ENCODE results near the gene PEX5L.
"Not testable (repeated sequence)": the region's sequence is repeated elsewhere in the genome, so short reads cannot be mapped to it uniquely, and the experiment has no call there.

PEX5L gene

DNA sequence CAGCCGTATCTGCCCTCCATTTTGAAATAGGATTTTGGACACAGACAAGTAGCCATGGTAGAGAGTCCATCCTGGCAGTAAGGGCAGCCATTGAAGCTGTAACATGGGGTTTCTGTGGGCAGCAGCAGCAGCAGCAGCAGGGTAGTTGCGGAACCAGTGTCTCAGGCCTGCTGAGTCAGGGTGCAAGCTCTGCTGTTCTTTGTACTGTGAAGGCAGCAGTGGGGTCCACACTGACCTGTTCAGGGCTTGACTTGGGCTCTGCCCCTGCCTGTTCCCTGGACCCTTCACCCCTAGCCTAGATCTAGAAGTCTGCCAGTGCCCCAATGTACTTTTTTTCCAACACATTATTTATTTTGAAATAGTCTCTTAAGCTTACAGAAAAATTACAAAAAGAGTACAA, 9.7 kb downstream of the PEX5L start:
- H3K4me3 ChIP-seq (ENCODE audit: low read depth, low read length) = no peak overlapping the region
- DNase-seq (ENCODE audit: low read depth) = no peak
- TF ChIP-seq POLR2A (IDR thresholded peaks at IDR 0.05; ENCODE audit: extremely low read depth, insufficient read length) = no peak
- no peak for TF ChIP-seq MYC (IDR thresholded peaks at IDR 0.05; ENCODE audit: low read depth, low read length)
- TF ChIP-seq, protein P1, sequence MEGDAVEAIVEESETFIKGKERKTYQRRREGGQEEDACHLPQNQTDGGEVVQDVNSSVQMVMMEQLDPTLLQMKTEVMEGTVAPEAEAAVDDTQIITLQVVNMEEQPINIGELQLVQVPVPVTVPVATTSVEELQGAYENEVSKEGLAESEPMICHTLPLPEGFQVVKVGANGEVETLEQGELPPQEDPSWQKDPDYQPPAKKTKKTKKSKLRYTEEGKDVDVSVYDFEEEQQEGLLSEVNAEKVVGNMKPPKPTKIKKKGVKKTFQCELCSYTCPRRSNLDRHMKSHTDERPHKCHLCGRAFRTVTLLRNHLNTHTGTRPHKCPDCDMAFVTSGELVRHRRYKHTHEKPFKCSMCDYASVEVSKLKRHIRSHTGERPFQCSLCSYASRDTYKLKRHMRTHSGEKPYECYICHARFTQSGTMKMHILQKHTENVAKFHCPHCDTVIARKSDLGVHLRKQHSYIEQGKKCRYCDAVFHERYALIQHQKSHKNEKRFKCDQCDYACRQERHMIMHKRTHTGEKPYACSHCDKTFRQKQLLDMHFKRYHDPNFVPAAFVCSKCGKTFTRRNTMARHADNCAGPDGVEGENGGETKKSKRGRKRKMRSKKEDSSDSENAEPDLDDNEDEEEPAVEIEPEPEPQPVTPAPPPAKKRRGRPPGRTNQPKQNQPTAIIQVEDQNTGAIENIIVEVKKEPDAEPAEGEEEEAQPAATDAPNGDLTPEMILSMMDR (IDR thresholded peaks at IDR 0.05; ENCODE audit: low read depth, low read length) = no peak

DNA sequence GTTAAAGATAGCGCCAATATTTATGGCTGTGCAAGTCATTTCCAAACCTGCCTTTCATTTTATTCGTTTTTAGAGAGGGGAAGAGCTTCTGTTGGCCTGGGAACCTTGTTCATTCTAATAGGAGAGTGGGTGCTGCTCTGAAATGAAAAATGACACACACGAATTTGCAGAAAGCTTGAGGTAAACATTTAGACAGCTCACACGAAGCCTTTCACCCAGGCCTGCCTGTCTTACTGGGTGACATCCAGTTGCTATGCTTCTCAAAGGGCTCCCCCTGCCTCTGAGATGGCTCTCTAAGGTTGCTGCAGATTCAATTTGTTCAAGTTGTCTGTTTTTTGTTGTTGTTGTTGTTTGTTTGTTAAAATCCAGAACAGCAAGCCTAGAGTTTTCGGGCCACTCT, 18.2 kb downstream of the PEX5L start:
- H3K4me3 ChIP-seq (ENCODE audit: low read depth, low read length) = no peak overlapping the region
- TF ChIP-seq, protein P1 (IDR thresholded peaks at IDR 0.05; ENCODE audit: low read depth, low read length) = no peak
- TF ChIP-seq POLR2A (IDR thresholded peaks at IDR 0.05; ENCODE audit: extremely low read depth, insufficient read length) (no peak), MYC (IDR thresholded peaks at IDR 0.05; ENCODE audit: low read depth, low read length) (no peak)
- TF ChIP-seq, protein P2, sequence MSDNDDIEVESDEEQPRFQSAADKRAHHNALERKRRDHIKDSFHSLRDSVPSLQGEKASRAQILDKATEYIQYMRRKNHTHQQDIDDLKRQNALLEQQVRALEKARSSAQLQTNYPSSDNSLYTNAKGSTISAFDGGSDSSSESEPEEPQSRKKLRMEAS (IDR thresholded peaks at IDR 0.05; ENCODE audit: low read depth, low read length) = no peak
- no peak for DNase-seq (ENCODE audit: low read depth)

DNA sequence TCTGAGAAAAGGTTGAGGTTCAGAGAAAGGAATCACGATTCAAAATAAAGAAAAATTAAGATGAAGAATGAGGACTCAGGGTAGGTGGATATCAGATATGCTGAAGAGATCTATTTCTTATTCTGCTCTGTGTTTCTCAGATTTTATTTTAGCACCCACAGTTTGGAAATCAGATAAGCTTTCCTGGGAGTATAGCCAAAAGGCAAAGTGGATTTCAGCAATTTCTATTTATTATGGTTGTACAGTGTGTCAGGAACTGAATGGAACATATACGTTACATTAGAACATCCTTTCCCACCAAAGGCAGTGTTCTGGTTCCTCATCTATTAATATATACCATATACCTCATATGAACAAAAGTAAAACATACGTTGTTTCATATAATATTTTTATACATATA, 18.9 kb downstream of the PEX5L start:
- TF ChIP-seq, protein P2 (IDR thresholded peaks at IDR 0.05; ENCODE audit: low read depth, low read length) = no peak
- TF ChIP-seq POLR2A (IDR thresholded peaks at IDR 0.05; ENCODE audit: extremely low read depth, insufficient read length) = no peak
- no peak for TF ChIP-seq MYC (IDR thresholded peaks at IDR 0.05; ENCODE audit: low read depth, low read length)
- TF ChIP-seq, protein P1 (IDR thresholded peaks at IDR 0.05; ENCODE audit: low read depth, low read length) = no peak
- DNase-seq (ENCODE audit: low read depth) = no peak
- no peak overlapping the region for H3K4me3 ChIP-seq (ENCODE audit: low read depth, low read length)

DNA sequence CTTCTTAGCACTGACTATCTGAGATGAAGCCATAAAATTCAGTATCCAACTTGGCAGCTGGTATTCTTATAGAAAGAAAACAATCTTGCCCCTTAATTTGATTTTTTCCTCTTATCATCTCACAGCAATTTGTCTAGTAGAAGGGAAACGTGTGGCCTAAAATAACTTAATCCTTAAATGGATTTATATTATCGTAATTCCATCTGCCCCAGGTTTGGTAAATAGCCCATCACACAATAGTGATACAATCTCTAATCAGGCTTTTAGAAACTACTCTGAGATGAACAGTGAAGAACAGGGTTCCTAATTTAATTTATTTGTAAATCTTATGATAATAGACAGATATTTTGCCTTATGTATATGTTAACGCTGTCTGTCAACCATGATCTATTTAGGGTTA, 24.8 kb downstream of the PEX5L start:
- TF ChIP-seq, protein P2 (IDR thresholded peaks at IDR 0.05; ENCODE audit: low read depth, low read length) = no peak
- TF ChIP-seq, protein P1 (IDR thresholded peaks at IDR 0.05; ENCODE audit: low read depth, low read length) = no peak
- TF ChIP-seq POLR2A (IDR thresholded peaks at IDR 0.05; ENCODE audit: extremely low read depth, insufficient read length) (no peak), MYC (IDR thresholded peaks at IDR 0.05; ENCODE audit: low read depth, low read length) (no peak)
- H3K4me3 ChIP-seq (ENCODE audit: low read depth, low read length) = no peak overlapping the region
- no peak for DNase-seq (ENCODE audit: low read depth)

DNA sequence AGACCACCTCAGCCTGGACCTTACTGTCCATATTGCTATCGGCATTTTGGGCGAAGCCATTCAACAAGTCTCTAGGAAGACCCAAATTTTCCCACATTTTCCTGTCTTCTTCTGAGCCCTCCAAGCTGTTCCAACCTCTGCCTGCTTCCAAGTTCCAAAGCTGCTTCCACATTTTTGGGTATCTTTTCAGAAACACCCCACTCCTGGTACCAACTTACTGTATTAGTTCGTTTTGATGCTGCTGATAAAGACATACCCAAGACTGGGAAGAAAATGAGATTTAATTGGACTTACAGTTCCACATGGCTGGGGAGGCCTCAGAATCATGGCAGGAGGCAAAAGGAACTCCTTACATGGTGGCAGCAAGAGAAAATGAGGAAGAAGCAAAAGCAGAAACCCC, 28.4 kb downstream of the PEX5L start:
- H3K4me3 ChIP-seq (ENCODE audit: low read depth, low read length); DNase-seq (ENCODE audit: low read depth): not testable (repeated sequence)

DNA sequence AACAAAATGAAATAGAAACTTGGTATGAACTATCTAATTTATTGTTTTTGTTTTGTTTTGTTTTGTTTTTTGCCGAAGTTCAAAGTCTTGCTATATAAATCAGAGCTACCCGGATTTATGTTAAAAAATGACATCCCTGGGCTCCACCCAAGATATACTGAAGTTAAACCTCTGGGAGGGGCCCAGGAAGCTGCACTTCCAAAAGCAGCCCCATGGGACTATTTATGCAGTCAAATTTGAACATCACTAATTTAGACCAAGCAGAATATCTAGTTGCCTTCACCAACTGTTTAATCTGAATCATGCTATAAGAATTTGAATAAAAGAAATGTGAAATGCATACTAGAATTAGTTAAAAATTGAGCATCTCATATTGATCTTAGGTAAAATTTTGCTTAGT, 32.2 kb downstream of the PEX5L start:
- no peak overlapping the region for H3K4me3 ChIP-seq (ENCODE audit: low read depth, low read length)
- DNase-seq (ENCODE audit: low read depth) = no peak
- TF ChIP-seq, protein P1 (IDR thresholded peaks at IDR 0.05; ENCODE audit: low read depth, low read length) = no peak
- no peak for TF ChIP-seq POLR2A (IDR thresholded peaks at IDR 0.05; ENCODE audit: extremely low read depth, insufficient read length)
- TF ChIP-seq MYC (IDR thresholded peaks at IDR 0.05; ENCODE audit: low read depth, low read length) = no peak
- TF ChIP-seq, protein P2 (IDR thresholded peaks at IDR 0.05; ENCODE audit: low read depth, low read length) = no peak
